ENCODE measurements around the gene FBXO9. TPM values are rescaled to one million over a fixed set of nuclear protein-coding genes. Genes with fewer than 3 reads are reported as not detected.

The FBXO9 gene
- total RNA-seq, result 72.5 to 84.4 TPM (median 78.8 TPM) in 3 replicates
- long read RNA-seq, transcript FBXO9-202 (13 exons, 3,418 nt), result major isoform, 109 of 142 reads
- long read RNA-seq, partial matches to known transcripts, result 4 of 142 reads
- long read RNA-seq, other reads (novel, unspliced or antisense), result 28 of 142 reads

DNA sequence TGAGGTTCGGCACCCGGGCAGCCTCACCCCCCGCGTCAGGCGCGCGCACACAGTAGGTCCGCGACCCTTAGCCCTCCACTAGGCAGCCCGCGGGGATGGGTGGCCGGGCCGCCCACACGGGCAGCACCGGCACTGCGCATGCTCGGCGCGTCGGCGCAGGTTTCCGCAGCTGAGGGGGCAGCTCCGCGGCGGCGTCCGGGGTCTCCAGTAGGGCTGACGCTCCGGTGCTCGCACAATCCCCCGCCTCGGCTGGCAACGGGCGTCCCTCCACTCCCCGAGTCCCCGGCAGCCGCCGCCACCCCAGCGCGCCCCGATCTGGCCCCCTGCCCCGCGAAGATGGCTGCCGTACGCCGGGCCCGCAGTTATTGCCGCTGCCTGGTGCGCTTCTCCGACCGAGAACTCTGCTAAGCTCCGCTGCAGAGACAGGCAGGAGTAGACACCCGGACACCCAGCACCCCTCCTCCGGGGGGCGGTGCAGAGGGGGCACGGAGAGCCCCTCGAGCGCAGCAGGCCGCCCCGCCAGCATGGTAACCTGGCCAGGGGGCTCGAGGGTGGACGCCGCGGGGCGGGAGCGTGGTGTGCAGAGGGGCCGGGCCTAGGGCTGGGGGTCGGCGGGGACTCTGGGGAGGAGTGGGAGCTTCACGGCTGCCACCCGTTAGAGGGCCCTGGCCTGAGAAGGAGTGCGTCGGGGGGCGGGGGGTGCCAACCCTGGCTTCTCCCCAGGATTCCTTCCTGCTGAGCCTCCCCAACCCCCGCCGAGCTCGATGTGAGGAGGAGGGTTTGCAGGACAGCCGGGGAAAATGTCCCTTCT, at the start of gene FBXO9:
TSS of gene FBXO9 (plus strand) at position 139 of the 811 bp plus-strand sequence. CDS start at position 525, 386 bp downstream.
- Mint-ChIP-seq H3K27ac (ENCODE audit: unreplicated experiment) (peak within 1 kb of the TSS; percentile 98), H3K27me3 (ENCODE audit: low read depth) (no peaks in the 10 kb centered on the region), H3K36me3 (ENCODE audit: low read depth) (no peaks in the 10 kb centered on the region), H3K4me1 (ENCODE audit: low read depth) (peaks cover 40% of the 10 kb centered on the region), H3K4me3 (ENCODE audit: unreplicated experiment) (peak within 1 kb of the TSS; percentile 91), H3K9me3 (ENCODE audit: low read depth) (no peaks in the 10 kb centered on the region)
- TF ChIP-seq CTCF (IDR thresholded peaks at IDR 0.05), result peak; percentile 25
- DNase-seq (ENCODE audit: low spot score), result no peak

- Mint-ChIP-seq H3K9me3 (ENCODE audit: low read depth) (no peaks in the 10 kb centered on the region), H3K4me1 (ENCODE audit: low read depth) (peaks cover 23% of the 10 kb centered on the region), H3K27me3 (ENCODE audit: low read depth) (no peaks in the 10 kb centered on the region), H3K36me3 (ENCODE audit: low read depth) (peaks cover 20% of the 10 kb centered on the region), H3K4me3 (ENCODE audit: unreplicated experiment) (no peak overlapping the region), H3K27ac (ENCODE audit: unreplicated experiment) (no peak overlapping the region)
- no peak for DNase-seq (ENCODE audit: low spot score)
- no peak for TF ChIP-seq CTCF (IDR thresholded peaks at IDR 0.05)
These were observed 49.7 kb upstream of the FBXO9 start for GRCh38 chr6:53015486-53015885.

GRCh38 chr6:53018446-53018845, 46.8 kb upstream of the FBXO9 start:
- H3K27ac Mint-ChIP-seq (ENCODE audit: unreplicated experiment), result no peak overlapping the region
- H3K36me3 Mint-ChIP-seq (ENCODE audit: low read depth), result peaks cover 18% of the 10 kb centered on the region
- H3K4me1 Mint-ChIP-seq (ENCODE audit: low read depth), result peaks cover 18% of the 10 kb centered on the region
- no peak for DNase-seq (ENCODE audit: low spot score)
- no peaks in the 10 kb centered on the region for H3K9me3 Mint-ChIP-seq (ENCODE audit: low read depth)
- TF ChIP-seq CTCF (IDR thresholded peaks at IDR 0.05), result no peak
- no peaks in the 10 kb centered on the region for H3K27me3 Mint-ChIP-seq (ENCODE audit: low read depth)
- H3K4me3 Mint-ChIP-seq (ENCODE audit: unreplicated experiment), result no peak overlapping the region

DNA sequence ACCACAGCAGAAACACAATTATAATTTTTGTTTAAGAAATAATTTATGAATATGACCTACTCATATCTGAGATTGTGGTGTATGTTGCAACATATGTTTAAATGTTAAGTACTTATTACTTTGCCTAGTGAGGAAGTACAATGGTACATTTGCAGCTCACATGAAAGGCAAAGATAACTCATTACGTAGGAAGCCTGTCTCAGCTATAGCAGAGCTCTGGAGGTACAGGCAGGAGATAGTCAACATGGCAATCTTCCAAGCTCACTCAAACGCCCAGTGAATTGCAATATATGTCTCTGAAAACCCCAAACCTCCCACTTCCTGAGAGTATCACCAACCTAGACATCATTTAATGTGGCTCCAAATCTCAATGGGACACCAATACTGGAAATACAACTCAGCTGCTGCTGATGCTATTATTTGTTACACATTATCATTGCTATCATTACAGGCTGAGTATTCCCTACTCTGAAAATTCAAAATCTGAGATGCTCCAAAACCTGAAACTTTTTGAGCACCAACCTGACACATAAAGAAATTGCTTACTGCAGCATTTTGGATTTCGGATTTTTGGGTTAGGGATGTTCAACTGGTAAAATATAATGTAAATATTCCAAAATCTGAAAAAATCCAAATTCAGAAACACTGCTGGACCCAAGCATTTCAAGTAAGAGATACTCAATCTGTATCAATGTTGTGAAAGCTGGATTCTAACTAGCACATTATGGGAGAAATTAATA, 45.0 kb upstream of the FBXO9 start:
- TF ChIP-seq CTCF (IDR thresholded peaks at IDR 0.05), result no peak
- no peak overlapping the region for H3K27ac Mint-ChIP-seq (ENCODE audit: unreplicated experiment)
- H3K4me3 Mint-ChIP-seq (ENCODE audit: unreplicated experiment), result no peak overlapping the region
- no peak for DNase-seq (ENCODE audit: low spot score)
- peaks cover under 1% of the 10 kb centered on the region for H3K4me1 Mint-ChIP-seq (ENCODE audit: low read depth)
- H3K9me3 Mint-ChIP-seq (ENCODE audit: low read depth), result no peaks in the 10 kb centered on the region
- no peaks in the 10 kb centered on the region for H3K27me3 Mint-ChIP-seq (ENCODE audit: low read depth)
- peaks cover 21% of the 10 kb centered on the region for H3K36me3 Mint-ChIP-seq (ENCODE audit: low read depth)

- Mint-ChIP-seq H3K36me3 (ENCODE audit: low read depth) (peaks cover 15% of the 10 kb centered on the region), H3K27ac (ENCODE audit: unreplicated experiment) (no peak overlapping the region), H3K27me3 (ENCODE audit: low read depth) (no peaks in the 10 kb centered on the region), H3K4me1 (ENCODE audit: low read depth) (no peaks in the 10 kb centered on the region), H3K9me3 (ENCODE audit: low read depth) (no peaks in the 10 kb centered on the region), H3K4me3 (ENCODE audit: unreplicated experiment) (no peak overlapping the region)
- no peak for TF ChIP-seq CTCF (IDR thresholded peaks at IDR 0.05)
- DNase-seq (ENCODE audit: low spot score), result no peak
These were observed 41.9 kb upstream of the FBXO9 start for GRCh38 chr6:53023323-53023722.

Measured in chondrocyte (in vitro differentiated cells).